SK-N-DZ (cell line): ENCODE results near the gene CFAP221.

Source experiments
- DNase-seq: peaks from one replicate; pipeline ENCODE4 v3.0.0-alpha.2; 2015; ENCODE audit warnings: low spot score

The CFAP221 gene

GRCh38 chr2:119679526-119679837 lies 135.2 kb downstream of the CFAP221 start:
- no peak for DNase-seq

- peak; percentile 22 for DNase-seq
These were observed 135.6 kb downstream of the CFAP221 start for GRCh38 chr2:119679846-119680245.

GRCh38 chr2:119680457-119681202 lies 136.4 kb downstream of the CFAP221 start:
- DNase-seq = no peak

- DNase-seq = no peak
These were observed 137.1 kb downstream of the CFAP221 start for GRCh38 chr2:119681203-119681867.

DNA sequence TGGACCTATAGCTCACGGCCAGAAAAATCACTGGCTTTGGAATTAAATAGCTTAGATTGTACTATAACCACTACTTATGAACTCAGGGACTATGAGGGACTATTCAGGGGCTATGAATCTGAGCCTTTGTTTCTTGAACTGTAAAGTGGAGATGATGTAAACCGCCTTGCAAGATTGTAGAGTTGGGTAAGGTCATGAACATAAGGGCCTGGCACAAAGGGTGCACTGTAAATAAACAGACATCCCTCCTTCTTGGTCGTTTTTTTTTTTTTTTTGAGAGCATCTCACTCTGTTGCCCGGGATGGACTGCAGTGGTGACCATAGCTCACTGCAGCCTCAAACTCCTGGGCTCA lies 137.6 kb downstream of the CFAP221 start:
- no peak for DNase-seq

DNA sequence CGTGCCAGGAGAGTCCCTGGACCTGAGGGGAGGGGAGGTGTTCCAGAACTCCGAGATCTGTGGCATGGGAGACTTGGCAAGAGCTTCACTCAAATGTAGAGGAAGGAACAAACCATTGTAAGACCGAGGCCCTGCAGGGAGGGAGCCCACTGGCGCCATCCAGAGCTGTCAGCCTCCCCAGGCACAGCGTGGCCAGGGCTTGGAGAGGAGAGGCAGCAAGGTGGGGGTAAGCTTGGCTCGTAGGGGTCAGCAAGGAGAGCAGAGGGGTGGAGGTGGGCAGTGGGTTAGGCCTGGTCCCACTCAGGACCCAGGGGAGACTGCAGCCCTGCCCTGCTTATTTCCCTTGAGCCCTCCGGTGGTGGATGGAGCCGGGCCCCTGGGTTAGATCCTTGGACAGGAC lies 138.3 kb downstream of the CFAP221 start:
- DNase-seq = no peak

DNA sequence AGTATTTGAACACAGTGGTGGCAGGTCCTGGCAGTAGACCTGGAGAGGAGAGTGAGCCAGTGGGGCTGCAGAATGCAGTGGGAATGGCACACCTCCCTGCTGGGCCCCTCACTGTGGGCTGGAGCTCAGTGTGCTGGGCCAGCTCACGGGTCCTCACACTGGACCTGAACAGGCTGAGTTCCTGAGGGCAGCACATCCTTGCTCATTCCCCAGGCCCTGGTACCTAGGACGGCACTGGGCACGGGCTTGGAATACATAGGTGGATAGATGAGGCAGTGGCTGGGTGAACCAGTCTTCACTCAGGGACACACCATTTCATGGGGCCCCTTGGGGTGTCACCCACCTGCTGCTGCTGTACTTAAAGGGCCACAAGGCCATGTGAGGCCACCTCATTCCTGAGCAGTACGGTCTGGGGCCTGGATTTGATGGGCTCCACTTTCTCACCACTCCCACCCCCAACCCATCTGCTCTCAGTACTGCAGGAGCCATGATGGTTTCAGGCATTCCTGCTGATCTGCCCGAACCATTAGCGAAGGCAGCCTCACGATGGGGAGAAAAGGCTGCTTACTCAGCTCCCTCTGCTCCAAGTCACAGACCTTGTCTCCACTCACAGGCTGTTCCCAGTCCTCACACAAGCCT lies 138.9 kb downstream of the CFAP221 start:
- peak; percentile 29 for DNase-seq

GRCh38 chr2:119683713-119684443 lies 139.6 kb downstream of the CFAP221 start:
- DNase-seq = peak; percentile 34

DNA sequence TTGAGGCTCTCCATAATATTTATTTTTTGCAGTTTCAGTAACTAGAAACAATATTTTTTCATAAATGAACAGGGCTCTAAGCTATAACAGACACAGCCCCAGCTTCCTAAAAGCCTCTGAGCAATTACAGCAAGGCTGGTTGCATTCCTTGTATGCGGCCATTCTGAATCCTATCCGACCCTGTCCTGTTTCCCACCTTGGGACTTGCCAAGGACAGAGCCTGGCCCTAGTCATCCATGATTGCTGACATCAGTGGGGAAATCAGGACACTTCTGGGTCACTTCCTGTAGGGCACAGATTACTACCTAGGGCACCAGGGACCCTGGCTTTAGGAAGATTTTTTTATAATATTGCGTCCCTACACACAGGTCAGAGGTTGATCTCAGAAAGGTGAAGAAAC lies 140.3 kb downstream of the CFAP221 start:
- DNase-seq = no peak

- no peak for DNase-seq
These were observed 144.4 kb downstream of the CFAP221 start for GRCh38 chr2:119688616-119689015.

- no peak for DNase-seq
These were observed 145.0 kb downstream of the CFAP221 start for GRCh38 chr2:119689218-119689617.

- DNase-seq = no peak
These were observed 146.9 kb downstream of the CFAP221 start for GRCh38 chr2:119691189-119691588.

GRCh38 chr2:119691651-119692245 lies 147.5 kb downstream of the CFAP221 start:
- no peak for DNase-seq

GRCh38 chr2:119692310-119692709 lies 148.1 kb downstream of the CFAP221 start:
- DNase-seq = no peak

DNA sequence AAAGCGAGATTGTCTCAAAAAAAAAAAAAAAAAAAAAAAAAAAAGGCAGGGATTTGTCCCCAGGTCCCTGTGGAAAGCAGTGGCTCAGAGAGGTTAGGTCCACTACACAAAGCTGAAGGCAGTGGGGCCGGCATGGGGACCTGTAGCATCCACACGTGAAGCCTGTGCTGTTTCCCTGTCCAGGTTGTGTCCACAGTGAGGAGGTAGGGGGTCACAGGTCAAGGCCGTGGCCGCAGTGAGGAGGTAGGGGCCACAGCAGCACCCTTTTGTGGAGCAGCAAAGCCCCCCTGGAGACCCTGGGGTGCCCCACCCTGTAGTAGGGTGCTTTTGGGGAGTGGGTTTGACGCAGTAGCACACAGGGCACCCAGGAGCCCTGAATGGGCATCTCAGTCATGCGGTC lies 148.7 kb downstream of the CFAP221 start:
- DNase-seq = no peak

DNA sequence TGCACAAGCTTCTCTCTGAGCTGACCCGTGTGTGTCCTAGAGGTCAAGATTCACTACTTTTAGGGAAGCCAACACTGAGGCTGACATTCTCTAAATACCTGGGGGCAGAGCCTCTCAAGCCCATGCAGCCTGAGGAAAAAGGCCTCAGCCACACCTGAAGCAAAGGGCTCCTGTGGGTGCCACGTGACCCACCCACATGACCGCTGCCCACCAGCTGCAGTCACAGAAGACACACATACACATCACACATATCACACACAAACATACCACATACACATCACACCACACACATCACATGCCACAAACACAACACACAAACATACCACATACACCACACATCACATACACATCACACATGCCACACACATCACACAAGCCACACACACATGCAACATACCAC lies 149.3 kb downstream of the CFAP221 start:
- DNase-seq = no peak

DNA sequence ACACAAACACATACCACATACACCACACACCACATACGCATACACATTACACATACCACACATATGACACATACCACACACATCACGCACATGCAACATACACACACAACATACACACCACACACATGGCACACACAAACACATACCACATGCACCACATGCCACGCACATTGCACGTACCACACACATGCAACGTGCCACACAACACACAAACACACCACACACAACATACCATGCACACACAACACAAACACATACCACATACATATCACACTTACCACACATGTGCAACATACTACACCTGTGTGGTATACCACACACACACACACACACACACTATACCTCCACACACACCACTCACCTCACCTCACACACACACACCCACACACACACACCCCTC lies 149.7 kb downstream of the CFAP221 start:
- no peak for DNase-seq

GRCh38 chr2:119694470-119694844 lies 150.2 kb downstream of the CFAP221 start:
- DNase-seq = no peak

DNA sequence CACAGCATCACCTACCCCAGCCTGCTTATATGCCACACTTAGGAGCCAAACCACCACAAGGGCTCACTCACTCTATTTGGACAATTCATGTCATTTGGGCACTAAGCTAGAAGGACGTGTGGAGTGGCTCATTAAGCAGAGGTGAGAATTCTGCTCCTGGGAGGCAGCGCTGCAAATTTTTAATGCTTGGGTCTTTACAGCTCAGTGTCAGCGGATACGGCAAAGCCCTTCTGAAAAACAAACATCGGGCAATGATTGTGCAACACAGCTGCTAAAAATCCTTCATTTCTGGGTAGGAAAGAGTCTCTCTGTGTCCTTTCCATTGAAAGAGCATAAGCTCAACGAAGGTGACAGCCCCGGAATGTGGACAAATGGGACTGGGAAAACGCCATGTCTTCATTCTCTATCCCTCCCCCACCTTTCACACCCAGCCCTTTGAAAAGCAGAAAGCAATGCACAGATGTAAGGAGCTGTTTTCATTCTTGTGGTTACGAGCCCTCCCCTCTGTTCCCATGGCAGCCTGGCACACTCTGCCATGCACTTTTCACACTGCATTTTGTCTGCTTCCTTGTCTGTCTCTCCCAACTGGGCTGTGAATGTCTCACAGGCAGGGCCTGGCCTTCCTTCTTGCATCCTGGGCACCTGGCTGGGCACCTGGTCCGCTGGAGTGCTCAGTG lies 150.7 kb downstream of the CFAP221 start:
- DNase-seq = no peak

- no peak for DNase-seq
These were observed 151.8 kb downstream of the CFAP221 start for GRCh38 chr2:119696005-119696404.

DNA sequence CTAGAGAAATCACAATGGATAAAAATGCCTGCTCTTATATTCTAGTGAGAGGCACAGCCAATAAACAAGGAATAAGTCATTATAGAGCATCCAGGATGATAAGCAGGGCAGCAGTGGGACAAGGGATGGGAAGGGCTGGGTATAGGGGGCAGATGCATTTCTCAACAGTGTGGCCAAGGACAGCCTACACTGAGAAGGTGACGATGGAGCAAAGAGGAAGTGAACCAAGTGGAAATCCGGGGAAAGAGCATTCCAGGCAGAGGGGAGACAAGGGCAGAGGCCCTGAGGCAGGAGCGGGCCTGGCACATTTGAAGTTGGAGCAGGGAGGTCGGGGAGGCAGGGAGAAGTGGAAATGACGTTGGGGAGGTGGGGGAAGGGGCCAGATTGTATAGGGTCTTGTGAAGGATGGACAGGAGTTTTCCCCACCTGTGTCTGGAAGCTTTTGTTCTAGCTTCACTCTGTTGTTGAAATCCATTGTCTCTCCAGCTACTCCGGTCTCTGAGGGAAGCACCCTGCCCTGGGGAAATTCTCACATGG lies 152.3 kb downstream of the CFAP221 start:
- no peak for DNase-seq
